HepG2 (cell line): Measurements from ENCODE around the gene VPS4A. TPM values are rescaled to one million over a fixed set of nuclear protein-coding genes. Genes with fewer than 3 reads are reported as not detected.

Experiments
- FOXJ3 ChIP-seq: sonication (generic); formaldehyde crosslinking; IDR thresholded peaks from 2 replicates; pipeline ENCODE4 v1.4.0; 2020; ENCODE audit warnings: missing genetic modification reagents, mild to moderate bottlenecking, borderline replicate concordance
- KLF13 ChIP-seq: sonication (generic); formaldehyde crosslinking; IDR thresholded peaks from 2 replicates; pipeline ENCODE4 v1.4.0; 2020; ENCODE audit warnings: mild to moderate bottlenecking, missing genetic modification reagents
- MLLT10 ChIP-seq: sonication (generic); formaldehyde crosslinking; IDR thresholded peaks from 2 replicates; pipeline ENCODE4 v1.4.0; 2020; ENCODE audit warnings: missing genetic modification reagents
- MTA1 ChIP-seq: sonication (generic); formaldehyde crosslinking; IDR thresholded peaks from 2 replicates; pipeline ENCODE4 v1.4.0; 2020; ENCODE audit warnings: missing genetic modification reagents, mild to moderate bottlenecking, borderline replicate concordance
- NFIC ChIP-seq: IDR thresholded peaks from 2 replicates; pipeline ENCODE4 v1.6.1; 2012; ENCODE audit warnings: mild to moderate bottlenecking, low read length, inconsistent platforms
- RBM22 ChIP-seq: fragments of 200-400 bp; formaldehyde crosslinking; optimal IDR thresholded peaks from 2 replicates; pipeline ENCODE3; 2017; ENCODE audit warnings: mild to moderate bottlenecking, low read length, moderate library complexity
- XBP1 ChIP-seq: sonication (generic); formaldehyde crosslinking; IDR thresholded peaks from 2 replicates; pipeline ENCODE4 v1.5.0; 2020; ENCODE audit warnings: missing genetic modification reagents
- ZNF230 ChIP-seq: sonication (generic); formaldehyde crosslinking; IDR thresholded peaks from 2 replicates; pipeline ENCODE4 v1.4.0; 2020; ENCODE audit warnings: mild to moderate bottlenecking, missing genetic modification reagents
- ZNF460 ChIP-seq: sonication (generic); formaldehyde crosslinking; IDR thresholded peaks from 2 replicates; pipeline ENCODE4 v1.5.1; 2020; ENCODE audit warnings: missing genetic modification reagents, mild to moderate bottlenecking, borderline replicate concordance
- ZNF564 ChIP-seq: sonication (generic); formaldehyde crosslinking; IDR thresholded peaks from 2 replicates; pipeline ENCODE4 v1.8.1; 2023; ENCODE audit warnings: mild to moderate bottlenecking, missing genetic modification reagents
- polyA plus RNA-seq, 8 experiments: library from polyadenylated mRNA; depleted of rRNA in 3 of 8; stranded (reverse) in 7 of 8; unstranded in 1 of 8; fragments of >200 nt; fragmentation: Illumina TruSeq in 4 of 8; extraction: Trizol in 4 of 8; gene quantifications; 2 replicates each; pipeline versions ENCODE4 v1.2.1 to v1.2.3, GENCODE V29; 2011 to 2016; ENCODE audit warnings: low read depth in 4 of 8, missing spikeins in 1 of 8, mixed read lengths in 1 of 8; ENCODE audit not compliant: insufficient read depth in 1 of 8
- total RNA-seq, 5 experiments: library from RNA; depleted of rRNA; stranded (reverse); fragments of >200 nt; fragmentation: Illumina TruSeq; extraction: Trizol; gene quantifications; 2 replicates each; pipeline ENCODE4 v1.2.3, GENCODE V29; 2016; ENCODE audit warnings: low read depth in 1 of 5
- TF ChIP-seq, protein P1 (sequence below): IDR thresholded peaks from 2 replicates; pipeline ENCODE4 v1.6.1; 2016
- TF ChIP-seq, protein P2 (sequence below): IDR thresholded peaks from 2 replicates; pipeline ENCODE4 v1.6.1; 2016; ENCODE audit warnings: mild to moderate bottlenecking
- TF ChIP-seq, protein P3 (sequence below): sonication (generic); formaldehyde crosslinking; IDR thresholded peaks from 2 replicates; pipeline ENCODE4 v1.4.0; 2020; ENCODE audit warnings: missing genetic modification reagents
- TF ChIP-seq, protein P4 (sequence below): sonication (generic); formaldehyde crosslinking; IDR thresholded peaks from 2 replicates; pipeline ENCODE4 v1.4.0; 2020; ENCODE audit warnings: mild to moderate bottlenecking, missing genetic modification reagents
- TF ChIP-seq, protein P5 (sequence below): sonication (generic); formaldehyde crosslinking; IDR thresholded peaks from 2 replicates; pipeline ENCODE4 v1.5.0; 2020; ENCODE audit warnings: missing genetic modification reagents, mild to moderate bottlenecking, borderline replicate concordance
- TF ChIP-seq, protein P6 (sequence below): IDR thresholded peaks from 2 replicates; pipeline ENCODE4 v1.6.1; 2012; ENCODE audit warnings: low read depth, low read length, improper control_type of control experiment

VPS4A gene
- total and polyA plus RNA-seq, 2 of the 13 experiments (the other 11 are each of a cell fraction or from before 2014, with no cell fraction given): 13.2 to 27.9 TPM

DNA sequence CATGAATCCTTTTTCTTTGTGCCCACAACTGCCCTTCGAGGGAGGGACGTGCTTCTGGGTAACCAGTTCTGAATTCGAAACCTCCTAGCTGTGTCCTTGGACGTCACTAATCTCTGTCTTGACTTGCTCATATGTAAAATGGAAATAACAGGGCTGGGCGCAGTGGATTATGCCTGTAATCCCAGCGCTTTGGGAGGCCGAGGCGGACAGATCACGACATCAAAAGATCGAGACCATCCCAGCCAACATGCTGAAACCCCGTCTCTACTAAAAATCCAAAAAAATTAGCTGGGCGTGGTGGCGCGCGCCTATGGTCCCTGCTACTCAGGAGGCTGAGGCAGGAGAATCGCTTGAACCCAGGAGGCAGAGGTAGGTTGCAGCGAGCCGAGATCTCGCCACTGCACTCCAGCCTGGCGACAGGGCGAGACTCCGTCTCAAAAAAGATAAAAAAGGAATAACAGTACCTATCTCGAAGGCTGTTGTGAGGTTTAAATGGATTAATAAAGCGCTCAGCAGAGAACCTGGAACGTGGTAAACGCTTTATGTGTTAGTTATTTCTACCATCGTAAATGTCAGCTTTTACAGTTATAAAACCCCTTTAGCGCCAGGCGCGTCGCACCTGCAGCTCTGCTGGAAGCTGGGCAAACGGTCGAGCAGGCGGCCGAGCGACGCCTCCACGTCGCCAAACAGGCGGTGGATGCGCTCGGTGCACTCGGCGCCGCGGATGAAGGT is 27.6 kb downstream of the VPS4A start (continued):
- TF ChIP-seq ZNF460 (peak; percentile 83), ZNF230 (CRISPR knock-in tag) (no peak), RBM22 (no peak), FOXJ3 (CRISPR knock-in tag) (no peak), ZNF564 (CRISPR knock-in tag) (no peak), MLLT10 (CRISPR knock-in tag) (no peak), KLF13 (CRISPR knock-in tag) (no peak), MTA1 (0 out of 2 replicates have a peak, but pooled peaks have one; percentile 82), XBP1 (CRISPR knock-in tag) (no peak), NFIC (no peak)
- TF ChIP-seq, protein P1, sequence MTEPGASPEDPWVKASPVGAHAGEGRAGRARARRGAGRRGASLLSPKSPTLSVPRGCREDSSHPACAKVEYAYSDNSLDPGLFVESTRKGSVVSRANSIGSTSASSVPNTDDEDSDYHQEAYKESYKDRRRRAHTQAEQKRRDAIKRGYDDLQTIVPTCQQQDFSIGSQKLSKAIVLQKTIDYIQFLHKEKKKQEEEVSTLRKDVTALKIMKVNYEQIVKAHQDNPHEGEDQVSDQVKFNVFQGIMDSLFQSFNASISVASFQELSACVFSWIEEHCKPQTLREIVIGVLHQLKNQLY (CRISPR knock-in tag): no peak
- TF ChIP-seq, protein P2, sequence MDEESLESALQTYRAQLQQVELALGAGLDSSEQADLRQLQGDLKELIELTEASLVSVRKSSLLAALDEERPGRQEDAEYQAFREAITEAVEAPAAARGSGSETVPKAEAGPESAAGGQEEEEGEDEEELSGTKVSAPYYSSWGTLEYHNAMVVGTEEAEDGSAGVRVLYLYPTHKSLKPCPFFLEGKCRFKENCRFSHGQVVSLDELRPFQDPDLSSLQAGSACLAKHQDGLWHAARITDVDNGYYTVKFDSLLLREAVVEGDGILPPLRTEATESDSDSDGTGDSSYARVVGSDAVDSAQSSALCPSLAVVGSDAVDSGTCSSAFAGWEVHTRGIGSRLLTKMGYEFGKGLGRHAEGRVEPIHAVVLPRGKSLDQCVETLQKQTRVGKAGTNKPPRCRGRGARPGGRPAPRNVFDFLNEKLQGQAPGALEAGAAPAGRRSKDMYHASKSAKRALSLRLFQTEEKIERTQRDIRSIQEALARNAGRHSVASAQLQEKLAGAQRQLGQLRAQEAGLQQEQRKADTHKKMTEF (CRISPR knock-in tag): no peak; the same call in 1 of the 2 replicates
- TF ChIP-seq, protein P3, sequence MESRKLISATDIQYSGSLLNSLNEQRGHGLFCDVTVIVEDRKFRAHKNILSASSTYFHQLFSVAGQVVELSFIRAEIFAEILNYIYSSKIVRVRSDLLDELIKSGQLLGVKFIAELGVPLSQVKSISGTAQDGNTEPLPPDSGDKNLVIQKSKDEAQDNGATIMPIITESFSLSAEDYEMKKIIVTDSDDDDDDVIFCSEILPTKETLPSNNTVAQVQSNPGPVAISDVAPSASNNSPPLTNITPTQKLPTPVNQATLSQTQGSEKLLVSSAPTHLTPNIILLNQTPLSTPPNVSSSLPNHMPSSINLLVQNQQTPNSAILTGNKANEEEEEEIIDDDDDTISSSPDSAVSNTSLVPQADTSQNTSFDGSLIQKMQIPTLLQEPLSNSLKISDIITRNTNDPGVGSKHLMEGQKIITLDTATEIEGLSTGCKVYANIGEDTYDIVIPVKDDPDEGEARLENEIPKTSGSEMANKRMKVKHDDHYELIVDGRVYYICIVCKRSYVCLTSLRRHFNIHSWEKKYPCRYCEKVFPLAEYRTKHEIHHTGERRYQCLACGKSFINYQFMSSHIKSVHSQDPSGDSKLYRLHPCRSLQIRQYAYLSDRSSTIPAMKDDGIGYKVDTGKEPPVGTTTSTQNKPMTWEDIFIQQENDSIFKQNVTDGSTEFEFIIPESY (CRISPR knock-in tag): no peak
- TF ChIP-seq, protein P4, sequence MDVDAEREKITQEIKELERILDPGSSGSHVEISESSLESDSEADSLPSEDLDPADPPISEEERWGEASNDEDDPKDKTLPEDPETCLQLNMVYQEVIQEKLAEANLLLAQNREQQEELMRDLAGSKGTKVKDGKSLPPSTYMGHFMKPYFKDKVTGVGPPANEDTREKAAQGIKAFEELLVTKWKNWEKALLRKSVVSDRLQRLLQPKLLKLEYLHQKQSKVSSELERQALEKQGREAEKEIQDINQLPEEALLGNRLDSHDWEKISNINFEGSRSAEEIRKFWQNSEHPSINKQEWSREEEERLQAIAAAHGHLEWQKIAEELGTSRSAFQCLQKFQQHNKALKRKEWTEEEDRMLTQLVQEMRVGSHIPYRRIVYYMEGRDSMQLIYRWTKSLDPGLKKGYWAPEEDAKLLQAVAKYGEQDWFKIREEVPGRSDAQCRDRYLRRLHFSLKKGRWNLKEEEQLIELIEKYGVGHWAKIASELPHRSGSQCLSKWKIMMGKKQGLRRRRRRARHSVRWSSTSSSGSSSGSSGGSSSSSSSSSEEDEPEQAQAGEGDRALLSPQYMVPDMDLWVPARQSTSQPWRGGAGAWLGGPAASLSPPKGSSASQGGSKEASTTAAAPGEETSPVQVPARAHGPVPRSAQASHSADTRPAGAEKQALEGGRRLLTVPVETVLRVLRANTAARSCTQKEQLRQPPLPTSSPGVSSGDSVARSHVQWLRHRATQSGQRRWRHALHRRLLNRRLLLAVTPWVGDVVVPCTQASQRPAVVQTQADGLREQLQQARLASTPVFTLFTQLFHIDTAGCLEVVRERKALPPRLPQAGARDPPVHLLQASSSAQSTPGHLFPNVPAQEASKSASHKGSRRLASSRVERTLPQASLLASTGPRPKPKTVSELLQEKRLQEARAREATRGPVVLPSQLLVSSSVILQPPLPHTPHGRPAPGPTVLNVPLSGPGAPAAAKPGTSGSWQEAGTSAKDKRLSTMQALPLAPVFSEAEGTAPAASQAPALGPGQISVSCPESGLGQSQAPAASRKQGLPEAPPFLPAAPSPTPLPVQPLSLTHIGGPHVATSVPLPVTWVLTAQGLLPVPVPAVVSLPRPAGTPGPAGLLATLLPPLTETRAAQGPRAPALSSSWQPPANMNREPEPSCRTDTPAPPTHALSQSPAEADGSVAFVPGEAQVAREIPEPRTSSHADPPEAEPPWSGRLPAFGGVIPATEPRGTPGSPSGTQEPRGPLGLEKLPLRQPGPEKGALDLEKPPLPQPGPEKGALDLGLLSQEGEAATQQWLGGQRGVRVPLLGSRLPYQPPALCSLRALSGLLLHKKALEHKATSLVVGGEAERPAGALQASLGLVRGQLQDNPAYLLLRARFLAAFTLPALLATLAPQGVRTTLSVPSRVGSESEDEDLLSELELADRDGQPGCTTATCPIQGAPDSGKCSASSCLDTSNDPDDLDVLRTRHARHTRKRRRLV (CRISPR knock-in tag): no peak
- TF ChIP-seq, protein P5, sequence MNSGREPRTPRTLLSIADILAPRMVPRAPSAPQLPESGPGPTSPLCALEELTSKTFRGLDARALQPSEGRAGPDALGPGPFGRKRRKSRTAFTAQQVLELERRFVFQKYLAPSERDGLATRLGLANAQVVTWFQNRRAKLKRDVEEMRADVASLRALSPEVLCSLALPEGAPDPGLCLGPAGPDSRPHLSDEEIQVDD (CRISPR knock-in tag): no peak
- TF ChIP-seq, protein P6, sequence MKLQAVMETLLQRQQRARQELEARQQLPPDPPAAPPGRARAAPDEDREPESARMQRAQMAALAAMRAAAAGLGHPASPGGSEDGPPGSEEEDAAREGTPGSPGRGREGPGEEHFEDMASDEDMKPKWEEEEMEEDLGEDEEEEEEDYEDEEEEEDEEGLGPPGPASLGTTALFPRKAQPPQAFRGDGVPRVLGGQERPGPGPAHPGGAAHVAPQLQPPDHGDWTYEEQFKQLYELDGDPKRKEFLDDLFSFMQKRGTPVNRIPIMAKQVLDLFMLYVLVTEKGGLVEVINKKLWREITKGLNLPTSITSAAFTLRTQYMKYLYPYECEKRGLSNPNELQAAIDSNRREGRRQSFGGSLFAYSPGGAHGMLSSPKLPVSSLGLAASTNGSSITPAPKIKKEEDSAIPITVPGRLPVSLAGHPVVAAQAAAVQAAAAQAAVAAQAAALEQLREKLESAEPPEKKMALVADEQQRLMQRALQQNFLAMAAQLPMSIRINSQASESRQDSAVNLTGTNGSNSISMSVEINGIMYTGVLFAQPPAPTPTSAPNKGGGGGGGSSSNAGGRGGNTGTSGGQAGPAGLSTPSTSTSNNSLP: no peak
